C4-2B (cell line): ENCODE measurements around the gene OR2B2.

ENCODE experiments used
- ZFX ChIP-seq: fragments of 450-650 bp; IDR thresholded peaks from 2 replicates; pipeline ENCODE4 v1.6.1; 2017
- TF ChIP-seq, protein P1 (sequence below): fragments of 450-650 bp; conservative IDR thresholded peaks from 2 replicates; pipeline ENCODE4 v1.5.1; 2017; ENCODE audit warnings: mild to moderate bottlenecking

GRCh38 chr6:27864906-27865849 lies 47.0 kb downstream of the OR2B2 start:
- TF ChIP-seq, protein P1, sequence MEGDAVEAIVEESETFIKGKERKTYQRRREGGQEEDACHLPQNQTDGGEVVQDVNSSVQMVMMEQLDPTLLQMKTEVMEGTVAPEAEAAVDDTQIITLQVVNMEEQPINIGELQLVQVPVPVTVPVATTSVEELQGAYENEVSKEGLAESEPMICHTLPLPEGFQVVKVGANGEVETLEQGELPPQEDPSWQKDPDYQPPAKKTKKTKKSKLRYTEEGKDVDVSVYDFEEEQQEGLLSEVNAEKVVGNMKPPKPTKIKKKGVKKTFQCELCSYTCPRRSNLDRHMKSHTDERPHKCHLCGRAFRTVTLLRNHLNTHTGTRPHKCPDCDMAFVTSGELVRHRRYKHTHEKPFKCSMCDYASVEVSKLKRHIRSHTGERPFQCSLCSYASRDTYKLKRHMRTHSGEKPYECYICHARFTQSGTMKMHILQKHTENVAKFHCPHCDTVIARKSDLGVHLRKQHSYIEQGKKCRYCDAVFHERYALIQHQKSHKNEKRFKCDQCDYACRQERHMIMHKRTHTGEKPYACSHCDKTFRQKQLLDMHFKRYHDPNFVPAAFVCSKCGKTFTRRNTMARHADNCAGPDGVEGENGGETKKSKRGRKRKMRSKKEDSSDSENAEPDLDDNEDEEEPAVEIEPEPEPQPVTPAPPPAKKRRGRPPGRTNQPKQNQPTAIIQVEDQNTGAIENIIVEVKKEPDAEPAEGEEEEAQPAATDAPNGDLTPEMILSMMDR: no peak
- TF ChIP-seq ZFX: no peak
